HL-60 (cell line): ENCODE measurements around the gene RIN3.

Source experiments
- POLR2AphosphoS5 ChIP-seq: IDR thresholded peaks from 2 replicates; pipeline ENCODE4 v1.6.1; 2012; ENCODE audit warnings: low read depth
- TF ChIP-seq, protein P1 (sequence below): IDR thresholded peaks from one replicate; pipeline ENCODE4 v1.5.1; 2011; ENCODE audit warnings: low read length, control low read depth, inconsistent platforms; ENCODE audit not compliant: insufficient read depth

- TF ChIP-seq, protein P1, sequence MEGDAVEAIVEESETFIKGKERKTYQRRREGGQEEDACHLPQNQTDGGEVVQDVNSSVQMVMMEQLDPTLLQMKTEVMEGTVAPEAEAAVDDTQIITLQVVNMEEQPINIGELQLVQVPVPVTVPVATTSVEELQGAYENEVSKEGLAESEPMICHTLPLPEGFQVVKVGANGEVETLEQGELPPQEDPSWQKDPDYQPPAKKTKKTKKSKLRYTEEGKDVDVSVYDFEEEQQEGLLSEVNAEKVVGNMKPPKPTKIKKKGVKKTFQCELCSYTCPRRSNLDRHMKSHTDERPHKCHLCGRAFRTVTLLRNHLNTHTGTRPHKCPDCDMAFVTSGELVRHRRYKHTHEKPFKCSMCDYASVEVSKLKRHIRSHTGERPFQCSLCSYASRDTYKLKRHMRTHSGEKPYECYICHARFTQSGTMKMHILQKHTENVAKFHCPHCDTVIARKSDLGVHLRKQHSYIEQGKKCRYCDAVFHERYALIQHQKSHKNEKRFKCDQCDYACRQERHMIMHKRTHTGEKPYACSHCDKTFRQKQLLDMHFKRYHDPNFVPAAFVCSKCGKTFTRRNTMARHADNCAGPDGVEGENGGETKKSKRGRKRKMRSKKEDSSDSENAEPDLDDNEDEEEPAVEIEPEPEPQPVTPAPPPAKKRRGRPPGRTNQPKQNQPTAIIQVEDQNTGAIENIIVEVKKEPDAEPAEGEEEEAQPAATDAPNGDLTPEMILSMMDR = no peak
- TF ChIP-seq POLR2AphosphoS5 = no peak
Measured at GRCh38 chr14:92480856-92481255, 32.7 kb upstream of the RIN3 start.
